ENCODE results near the gene MR1.

DNA sequence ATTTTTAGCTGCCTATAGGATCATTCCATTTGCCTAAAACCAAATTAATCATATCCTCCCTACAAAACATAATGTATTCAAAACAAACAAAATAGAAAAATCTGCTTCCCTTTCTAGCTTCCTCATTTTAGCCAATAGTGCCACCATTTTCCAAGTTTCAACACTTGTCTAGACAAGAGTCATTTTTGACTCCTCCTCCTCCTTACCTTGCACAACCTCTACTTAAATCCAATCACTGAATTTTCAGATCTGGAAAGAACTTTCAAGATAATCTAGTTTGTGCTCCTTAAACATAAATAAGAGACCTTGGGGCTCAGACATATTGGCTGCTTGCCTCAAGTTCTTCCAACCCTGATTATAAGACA lies 18.6 kb upstream of the MR1 start:
- TF ChIP-seq, protein P1, sequence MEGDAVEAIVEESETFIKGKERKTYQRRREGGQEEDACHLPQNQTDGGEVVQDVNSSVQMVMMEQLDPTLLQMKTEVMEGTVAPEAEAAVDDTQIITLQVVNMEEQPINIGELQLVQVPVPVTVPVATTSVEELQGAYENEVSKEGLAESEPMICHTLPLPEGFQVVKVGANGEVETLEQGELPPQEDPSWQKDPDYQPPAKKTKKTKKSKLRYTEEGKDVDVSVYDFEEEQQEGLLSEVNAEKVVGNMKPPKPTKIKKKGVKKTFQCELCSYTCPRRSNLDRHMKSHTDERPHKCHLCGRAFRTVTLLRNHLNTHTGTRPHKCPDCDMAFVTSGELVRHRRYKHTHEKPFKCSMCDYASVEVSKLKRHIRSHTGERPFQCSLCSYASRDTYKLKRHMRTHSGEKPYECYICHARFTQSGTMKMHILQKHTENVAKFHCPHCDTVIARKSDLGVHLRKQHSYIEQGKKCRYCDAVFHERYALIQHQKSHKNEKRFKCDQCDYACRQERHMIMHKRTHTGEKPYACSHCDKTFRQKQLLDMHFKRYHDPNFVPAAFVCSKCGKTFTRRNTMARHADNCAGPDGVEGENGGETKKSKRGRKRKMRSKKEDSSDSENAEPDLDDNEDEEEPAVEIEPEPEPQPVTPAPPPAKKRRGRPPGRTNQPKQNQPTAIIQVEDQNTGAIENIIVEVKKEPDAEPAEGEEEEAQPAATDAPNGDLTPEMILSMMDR (IDR thresholded peaks at IDR 0.05): no peak
- no peak for TF ChIP-seq POLR2A (IDR thresholded peaks at IDR 0.05)
